GM21526 (cell line): ENCODE data around the gene BPIFA3.

Experiments used
- ATAC-seq: cut with Tn5 transposase; IDR thresholded peaks from one replicate; pipeline ENCODE4 v1.9.1; 2021; ENCODE audit warnings: moderate library complexity; ENCODE audit not compliant: unreplicated experiment, low FRiP score

Gene BPIFA3

GRCh38 chr20:33211817-33212424, 5.2 kb upstream of the BPIFA3 start:
- ATAC-seq: no peak

GRCh38 chr20:33224399-33224798, 7.2 kb downstream of the BPIFA3 start:
- no peak for ATAC-seq

- no peak for ATAC-seq
Measured at GRCh38 chr20:33229843-33230242, 12.7 kb downstream of the BPIFA3 start.

- no peak for ATAC-seq
Measured at GRCh38 chr20:33231237-33231636, 14.1 kb downstream of the BPIFA3 start.

- ATAC-seq: no peak
Measured at GRCh38 chr20:33232486-33233072, 15.4 kb downstream of the BPIFA3 start.

GRCh38 chr20:33233129-33233774, 16.1 kb downstream of the BPIFA3 start:
- ATAC-seq: no peak

GRCh38 chr20:33234050-33234449, 16.9 kb downstream of the BPIFA3 start:
- ATAC-seq: no peak

- ATAC-seq: no peak
Measured at GRCh38 chr20:33235696-33236095, 18.5 kb downstream of the BPIFA3 start, which contains the start of gene BPIFA1. BPIFA1 (plus strand) TSS chr20:33235996; CDS start chr20:33237712, 1,716 bp downstream.

- ATAC-seq: no peak
Measured at GRCh38 chr20:33236351-33236750, 19.2 kb downstream of the BPIFA3 start.

GRCh38 chr20:33237989-33238388, 20.8 kb downstream of the BPIFA3 start:
- no peak for ATAC-seq

- ATAC-seq: no peak
Measured at GRCh38 chr20:33239418-33239817, 22.3 kb downstream of the BPIFA3 start.

- no peak for ATAC-seq
Measured at GRCh38 chr20:33239979-33240736, 23.0 kb downstream of the BPIFA3 start.

- ATAC-seq: no peak
Measured at GRCh38 chr20:33240923-33241322, 23.8 kb downstream of the BPIFA3 start.

GRCh38 chr20:33242319-33243100, 25.4 kb downstream of the BPIFA3 start:
- no peak for ATAC-seq

- no peak for ATAC-seq
Measured at GRCh38 chr20:33246077-33246476, 28.9 kb downstream of the BPIFA3 start.

GRCh38 chr20:33249456-33249855, 32.3 kb downstream of the BPIFA3 start:
- no peak for ATAC-seq

GRCh38 chr20:33250666-33251065, 33.5 kb downstream of the BPIFA3 start:
- ATAC-seq: no peak

- ATAC-seq: no peak
Measured at GRCh38 chr20:33251496-33251895, 34.3 kb downstream of the BPIFA3 start.

- ATAC-seq: no peak
Measured at GRCh38 chr20:33252460-33252859, 35.3 kb downstream of the BPIFA3 start.

GRCh38 chr20:33255005-33255404, 37.9 kb downstream of the BPIFA3 start:
- no peak for ATAC-seq
